COLO668 (cell line): Measurements from ENCODE around the gene SNN.

ENCODE experiments used
- DNase-seq: peaks from one replicate; lab custom pipeline; 2025; ENCODE audit not compliant: unreplicated experiment; lab: John Stamatoyannopoulos, UW

The SNN gene

GRCh38 chr16:11727796-11728543 is 59.7 kb downstream of the SNN start:
- no peak for DNase-seq
